ENCODE data around the gene LMO1.

Gene LMO1

GRCh38 chr11:8257003-8257664 is 6.5 kb downstream of the LMO1 start:
- TF ChIP-seq POLR2AphosphoS5 (IDR thresholded peaks at IDR 0.05; ENCODE audit: low read depth, low read length): no peak
- TF ChIP-seq TAF1 (IDR thresholded peaks at IDR 0.05; ENCODE audit: borderline replicate concordance, insufficient read depth, low read length): no peak
- TF ChIP-seq SIN3A (IDR thresholded peaks at IDR 0.05; ENCODE audit: borderline replicate concordance, insufficient read depth, low read length): no peak
- no peak for TF ChIP-seq REST (IDR thresholded peaks at IDR 0.05; ENCODE audit: insufficient read depth in 1 of 2, low read depth in 2 of 2, low read length in 2 of 2)
- no peak for TF ChIP-seq FOXP2 (optimal IDR thresholded peaks at IDR 0.05; ENCODE audit: borderline replicate concordance, extremely low read depth, extremely low read length, insufficient read depth)

GRCh38 chr11:8256271-8257002 is 7.2 kb downstream of the LMO1 start:
- TF ChIP-seq POLR2AphosphoS5 (IDR thresholded peaks at IDR 0.05; ENCODE audit: low read depth, low read length) (no peak), REST (IDR thresholded peaks at IDR 0.05; ENCODE audit: insufficient read depth in 1 of 2, low read depth in 2 of 2, low read length in 2 of 2) (no peak), FOXP2 (optimal IDR thresholded peaks at IDR 0.05; ENCODE audit: borderline replicate concordance, extremely low read depth, extremely low read length, insufficient read depth) (no peak), TAF1 (IDR thresholded peaks at IDR 0.05; ENCODE audit: borderline replicate concordance, insufficient read depth, low read length) (no peak), SIN3A (IDR thresholded peaks at IDR 0.05; ENCODE audit: borderline replicate concordance, insufficient read depth, low read length) (no peak)

- TF ChIP-seq TAF1 (IDR thresholded peaks at IDR 0.05; ENCODE audit: borderline replicate concordance, insufficient read depth, low read length) (no peak), SIN3A (IDR thresholded peaks at IDR 0.05; ENCODE audit: borderline replicate concordance, insufficient read depth, low read length) (no peak), POLR2AphosphoS5 (IDR thresholded peaks at IDR 0.05; ENCODE audit: low read depth, low read length) (no peak), REST (IDR thresholded peaks at IDR 0.05; ENCODE audit: insufficient read depth in 1 of 2, low read depth in 2 of 2, low read length in 2 of 2) (no peak), FOXP2 (optimal IDR thresholded peaks at IDR 0.05; ENCODE audit: borderline replicate concordance, extremely low read depth, extremely low read length, insufficient read depth) (no peak)
Measured at GRCh38 chr11:8253566-8253965, 10.1 kb downstream of the LMO1 start.

GRCh38 chr11:8252946-8253345 is 10.7 kb downstream of the LMO1 start:
- TF ChIP-seq FOXP2 (optimal IDR thresholded peaks at IDR 0.05; ENCODE audit: borderline replicate concordance, extremely low read depth, extremely low read length, insufficient read depth): no peak
- TF ChIP-seq REST (IDR thresholded peaks at IDR 0.05; ENCODE audit: insufficient read depth in 1 of 2, low read depth in 2 of 2, low read length in 2 of 2): no peak
- TF ChIP-seq SIN3A (IDR thresholded peaks at IDR 0.05; ENCODE audit: borderline replicate concordance, insufficient read depth, low read length): no peak
- TF ChIP-seq POLR2AphosphoS5 (IDR thresholded peaks at IDR 0.05; ENCODE audit: low read depth, low read length): no peak
- no peak for TF ChIP-seq TAF1 (IDR thresholded peaks at IDR 0.05; ENCODE audit: borderline replicate concordance, insufficient read depth, low read length)
